Measurements from ENCODE around the gene C2CD2. TPM values are rescaled to one million over a fixed set of nuclear protein-coding genes. Genes with fewer than 3 reads are reported as not detected.
A peak's percentile ranks its signal among the peaks of the same experiment; 100 is the strongest.

The C2CD2 gene
- total RNA-seq, 2 donors from 2014 or later, result 59.5 to 77.3 TPM

DNA sequence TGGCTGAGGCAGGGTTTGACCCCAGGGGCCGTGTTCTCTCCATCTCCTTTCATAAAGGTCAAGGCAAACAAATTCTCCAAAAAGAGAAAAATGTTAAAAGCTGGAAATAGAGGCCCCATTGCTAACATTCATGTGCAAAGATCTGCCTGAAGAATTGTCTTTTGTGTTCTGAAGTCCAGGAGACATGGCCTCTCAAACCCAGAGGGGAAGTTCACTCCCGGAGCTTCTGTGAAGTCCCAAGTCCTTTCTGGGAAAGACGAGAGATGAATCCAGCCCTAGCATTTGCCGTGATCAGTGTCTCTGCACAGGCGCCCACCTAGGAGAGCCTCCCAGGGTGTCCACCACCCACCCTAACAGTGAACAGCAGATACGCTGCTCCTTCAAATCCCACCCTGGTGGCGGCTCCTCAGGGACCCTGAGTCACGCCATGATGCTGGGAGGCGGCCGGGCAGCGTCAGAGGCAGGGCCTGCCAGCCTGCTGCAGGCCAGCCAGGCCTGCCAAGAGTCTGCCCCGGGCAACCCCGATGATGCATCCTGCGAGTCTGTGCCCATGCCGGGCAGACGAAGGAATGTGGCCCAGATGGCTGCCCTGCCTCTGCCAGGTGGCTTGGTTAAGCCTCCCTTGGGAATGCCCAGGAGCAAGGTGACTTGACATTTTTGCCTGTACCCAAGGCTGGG is 5.2 kb upstream of the C2CD2 start:
- no peaks in the 10 kb centered on the region for H3K9me3 ChIP-seq
- H3K36me3 ChIP-seq, result no peaks in the 10 kb centered on the region
- peaks cover 12 to 36% of the 10 kb centered on the region in 2 donors for H3K4me1 ChIP-seq (ENCODE audit: control insufficient read depth in 1 of 2, low read depth in 2 of 2)
- H3K4me3 ChIP-seq, result no peak overlapping the region
- no peak for TF ChIP-seq CTCF (IDR thresholded peaks at IDR 0.05)
- DNase-seq (ENCODE audit: low spot score) (peak; percentile 56), ATAC-seq (ENCODE audit: insufficient number of reproducible peaks, low FRiP score, low read depth) (peak; percentile 33)
- H3K27me3 ChIP-seq (replicated peaks; ENCODE audit: insufficient read depth), result no peaks in the 10 kb centered on the region
- H3K27ac ChIP-seq, result peak overlapping the region; percentile 88 to 91

GRCh38 chr21:41957991-41958766 is 4.4 kb upstream of the C2CD2 start:
- Histone ChIP-seq H3K27ac (peak overlapping the region; percentile 88 to 91), H3K4me1 (ENCODE audit: control insufficient read depth in 1 of 2, low read depth in 2 of 2) (peaks cover 12 to 37% of the 10 kb centered on the region in 2 donors)
- peak; percentile 45 for TF ChIP-seq CTCF (IDR thresholded peaks at IDR 0.05)

DNA sequence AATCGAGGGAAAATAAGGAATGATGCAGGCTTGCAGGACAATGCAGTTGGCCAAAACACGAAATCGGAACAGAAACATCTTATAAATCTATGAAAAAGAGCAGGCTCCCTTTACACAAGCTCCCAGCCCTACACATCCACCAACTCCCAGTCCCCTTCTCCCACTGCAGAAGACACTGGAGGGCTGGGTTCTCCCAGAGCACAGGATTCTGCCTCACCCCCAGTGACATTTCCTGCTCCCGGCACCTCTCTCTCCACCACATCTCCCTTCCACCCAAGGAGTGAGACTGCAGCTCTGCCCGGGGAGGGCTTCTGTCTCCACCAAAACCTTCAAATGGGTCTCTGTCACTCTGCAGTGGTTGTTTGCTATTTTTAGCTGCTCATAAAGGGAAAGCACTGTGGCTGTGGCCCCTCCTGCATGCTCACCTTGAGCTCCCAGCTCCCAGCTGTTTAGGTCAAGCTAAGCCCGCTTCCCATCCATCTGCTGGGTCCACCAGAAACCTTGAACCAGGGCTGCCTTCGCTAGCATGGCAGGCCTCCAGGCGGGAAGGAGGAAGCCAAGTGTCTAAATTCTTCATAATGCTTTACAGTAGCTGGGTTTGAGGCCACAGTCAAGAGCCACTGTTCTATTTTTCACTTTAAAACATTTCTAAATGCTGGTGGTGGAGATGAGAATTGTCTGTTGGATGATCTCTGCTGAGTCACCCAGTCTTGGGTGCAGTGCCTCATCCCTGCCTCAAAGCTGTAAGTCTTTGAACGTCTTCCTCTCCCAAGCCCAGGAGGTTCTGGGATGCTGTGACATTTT is 3.3 kb upstream of the C2CD2 start:
- H3K36me3 ChIP-seq, result no peaks in the 10 kb centered on the region
- H3K4me3 ChIP-seq, result no peak overlapping the region
- no peak for ATAC-seq (ENCODE audit: insufficient number of reproducible peaks, low FRiP score, low read depth)
- DNase-seq (ENCODE audit: low spot score), result no peak
- H3K4me1 ChIP-seq (ENCODE audit: control insufficient read depth in 1 of 2, low read depth in 2 of 2), result peaks cover 12 to 44% of the 10 kb centered on the region in 2 donors
- H3K27me3 ChIP-seq (replicated peaks; ENCODE audit: insufficient read depth), result no peaks in the 10 kb centered on the region
- H3K9me3 ChIP-seq, result no peaks in the 10 kb centered on the region
- TF ChIP-seq CTCF (IDR thresholded peaks at IDR 0.05), result no peak
- peak overlapping the region; percentile 88 to 91 for H3K27ac ChIP-seq

More at GRCh38 chr21:41957991-41958766, 4.4 kb upstream of the C2CD2 start:
- ATAC-seq (ENCODE audit: insufficient number of reproducible peaks, low FRiP score, low read depth) (peak; percentile 69), DNase-seq (ENCODE audit: low spot score) (peak; percentile 54)
- Histone ChIP-seq H3K9me3 (no peaks in the 10 kb centered on the region), H3K36me3 (no peaks in the 10 kb centered on the region), H3K4me3 (no peak overlapping the region), H3K27me3 (replicated peaks; ENCODE audit: insufficient read depth) (no peaks in the 10 kb centered on the region)

GRCh38 chr21:41955516-41955915 is 1.7 kb upstream of the C2CD2 start:
- no peaks in the 10 kb centered on the region for H3K9me3 ChIP-seq
- H3K4me3 ChIP-seq, result no peak overlapping the region
- DNase-seq (ENCODE audit: low spot score), result no peak
- H3K27me3 ChIP-seq (replicated peaks; ENCODE audit: insufficient read depth), result no peaks in the 10 kb centered on the region
- no peak overlapping the region for H3K27ac ChIP-seq
- no peak for ATAC-seq (ENCODE audit: insufficient number of reproducible peaks, low FRiP score, low read depth)
- H3K36me3 ChIP-seq, result no peaks in the 10 kb centered on the region
- H3K4me1 ChIP-seq (ENCODE audit: control insufficient read depth in 1 of 2, low read depth in 2 of 2), result peaks cover 20 to 59% of the 10 kb centered on the region in 2 donors
- no peak for TF ChIP-seq CTCF (IDR thresholded peaks at IDR 0.05)
